OCI-LY1 (cell line): ENCODE results near the gene TRIL.

Experiments used
- EZH2 ChIP-seq: fragments of 200-600 bp; sonication (generic), shearing (Covaris generic); IDR thresholded peaks from 2 replicates; pipeline ENCODE4 v1.8.0; 2017; ENCODE audit warnings: borderline replicate concordance, mixed run types, mild to moderate bottlenecking, antibody characterized with exemption, low read length, moderate library complexity, mixed read lengths
- TF ChIP-seq, protein P1 (sequence below): fragments of 200-600 bp; sonication (generic), shearing (Covaris generic); IDR thresholded peaks from 2 replicates; pipeline ENCODE4 v1.5.1; 2017; ENCODE audit warnings: mild to moderate bottlenecking, antibody characterized with exemption, low read length, moderate library complexity, mixed read lengths

- TF ChIP-seq, protein P1, sequence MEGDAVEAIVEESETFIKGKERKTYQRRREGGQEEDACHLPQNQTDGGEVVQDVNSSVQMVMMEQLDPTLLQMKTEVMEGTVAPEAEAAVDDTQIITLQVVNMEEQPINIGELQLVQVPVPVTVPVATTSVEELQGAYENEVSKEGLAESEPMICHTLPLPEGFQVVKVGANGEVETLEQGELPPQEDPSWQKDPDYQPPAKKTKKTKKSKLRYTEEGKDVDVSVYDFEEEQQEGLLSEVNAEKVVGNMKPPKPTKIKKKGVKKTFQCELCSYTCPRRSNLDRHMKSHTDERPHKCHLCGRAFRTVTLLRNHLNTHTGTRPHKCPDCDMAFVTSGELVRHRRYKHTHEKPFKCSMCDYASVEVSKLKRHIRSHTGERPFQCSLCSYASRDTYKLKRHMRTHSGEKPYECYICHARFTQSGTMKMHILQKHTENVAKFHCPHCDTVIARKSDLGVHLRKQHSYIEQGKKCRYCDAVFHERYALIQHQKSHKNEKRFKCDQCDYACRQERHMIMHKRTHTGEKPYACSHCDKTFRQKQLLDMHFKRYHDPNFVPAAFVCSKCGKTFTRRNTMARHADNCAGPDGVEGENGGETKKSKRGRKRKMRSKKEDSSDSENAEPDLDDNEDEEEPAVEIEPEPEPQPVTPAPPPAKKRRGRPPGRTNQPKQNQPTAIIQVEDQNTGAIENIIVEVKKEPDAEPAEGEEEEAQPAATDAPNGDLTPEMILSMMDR, result peak; percentile 91
- no peak for TF ChIP-seq EZH2
Measured at GRCh38 chr7:28921822-28922221, 36.3 kb downstream of the TRIL start.
